ENCODE data around the gene NFATC3.

Gene NFATC3

GRCh38 chr16:68237243-68238028 lies 152.3 kb downstream of the NFATC3 start:
- in situ Hi-C loops (cut with HindIII; ENCODE audit: low sequenced_read_pairs): no loop called here

DNA sequence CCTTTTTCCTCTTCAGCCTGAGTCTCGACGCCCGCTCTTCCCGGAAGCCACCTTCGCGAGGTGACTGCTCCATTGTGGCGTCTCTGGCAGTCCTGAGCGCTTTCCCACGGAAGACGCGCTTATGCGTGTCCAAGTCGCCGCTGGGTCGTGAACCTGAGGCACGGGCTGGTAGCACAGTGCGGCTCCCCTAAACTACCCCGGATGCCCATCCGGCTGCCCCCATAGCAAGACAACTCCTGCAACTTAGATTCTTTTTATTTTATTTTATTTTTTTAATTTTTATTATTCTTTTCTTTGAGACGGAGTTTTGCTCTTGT lies 152.8 kb downstream of the NFATC3 start:
- in situ Hi-C loops (cut with HindIII; ENCODE audit: low sequenced_read_pairs): no loop called here

- in situ Hi-C loops (cut with HindIII; ENCODE audit: low sequenced_read_pairs): no loop called here
These were observed 156.9 kb downstream of the NFATC3 start for GRCh38 chr16:68242085-68242484.

DNA sequence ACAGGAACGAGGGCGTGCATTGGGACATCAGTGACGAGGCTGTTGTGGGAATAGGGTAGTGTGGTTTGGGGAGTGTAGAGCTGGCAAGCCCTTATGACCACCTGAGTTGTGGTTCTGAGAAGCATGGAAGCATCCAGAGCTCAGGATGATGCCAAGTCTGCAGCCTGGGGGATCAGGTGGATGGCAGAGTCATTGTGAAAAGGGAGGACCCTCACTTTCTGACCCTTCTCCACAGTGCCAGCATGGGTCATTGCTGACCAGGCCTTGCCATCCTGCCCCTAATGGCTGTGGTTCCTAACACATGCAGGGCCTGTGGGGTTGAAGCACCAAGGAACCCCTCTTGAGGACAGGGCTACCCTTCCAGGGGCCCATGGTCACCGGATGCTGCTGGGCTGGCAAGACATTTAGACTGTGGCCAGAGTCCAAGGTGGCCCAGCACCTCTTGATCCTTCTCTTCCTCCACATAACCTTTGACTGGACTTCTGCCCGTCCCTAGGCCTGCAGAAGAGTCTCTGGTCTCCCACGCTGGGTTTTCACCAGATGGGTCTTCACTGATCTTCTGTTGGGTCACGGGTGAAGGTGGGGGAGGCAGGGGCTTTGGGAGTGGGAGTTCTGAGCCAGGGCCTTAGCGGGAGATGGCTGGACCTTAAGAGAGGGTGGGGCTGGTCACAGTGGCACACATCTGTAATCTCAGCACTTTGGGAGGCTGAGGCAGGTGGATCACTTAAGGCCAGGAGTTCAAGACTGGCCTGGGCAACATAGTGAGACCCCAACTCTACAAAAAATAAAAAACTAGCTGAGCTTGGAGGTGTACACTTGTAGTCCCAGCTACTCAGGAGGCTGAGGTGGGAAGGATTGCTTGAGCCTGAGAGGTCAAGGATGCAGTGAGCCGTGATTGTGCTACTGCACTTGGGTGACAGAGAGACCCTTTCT lies 158.0 kb downstream of the NFATC3 start:
- in situ Hi-C loops (cut with HindIII; ENCODE audit: low sequenced_read_pairs): no loop called here

GRCh38 chr16:68244481-68244902 lies 159.3 kb downstream of the NFATC3 start:
- in situ Hi-C loops (cut with HindIII; ENCODE audit: low sequenced_read_pairs): no loop called here

GRCh38 chr16:68244903-68245853 lies 160.0 kb downstream of the NFATC3 start, which contains the start of gene PLA2G15:
Gene PLA2G15 (plus strand): TSS chr16:68245373. CDS start chr16:68245427, 54 bp downstream.
- in situ Hi-C loops (cut with HindIII; ENCODE audit: low sequenced_read_pairs): loop anchor here (5.0 kb wide), 1 partner anchor 87 kb away; no protein-coding TSS in a partner anchor

- in situ Hi-C loops (cut with HindIII; ENCODE audit: low sequenced_read_pairs): loop anchor here (5.0 kb wide), 1 partner anchor 86 kb away; no protein-coding TSS in a partner anchor
These were observed 161.0 kb downstream of the NFATC3 start for GRCh38 chr16:68246121-68246520.

DNA sequence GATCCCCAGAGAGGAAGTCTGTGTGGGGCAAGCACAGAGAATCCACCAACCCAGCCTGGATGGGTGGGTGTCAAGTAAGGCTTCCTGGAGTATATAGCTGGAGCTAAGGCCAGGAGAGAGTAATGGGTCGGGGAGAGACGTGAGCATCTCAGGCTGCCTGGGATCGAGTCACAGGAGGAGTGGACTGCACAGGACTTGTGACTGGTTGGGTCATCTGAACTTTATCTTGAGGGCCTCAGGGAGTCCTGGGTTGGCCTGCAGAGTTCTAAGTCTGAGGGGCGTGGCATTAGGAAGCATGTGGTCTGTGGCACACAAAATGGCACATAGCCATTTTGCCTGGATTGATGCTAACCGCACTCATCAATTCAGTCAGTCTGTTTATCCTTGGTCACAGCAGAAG lies 161.5 kb downstream of the NFATC3 start:
- in situ Hi-C loops (cut with HindIII; ENCODE audit: low sequenced_read_pairs): loop anchor here (5.0 kb wide), 1 partner anchor 86 kb away; no protein-coding TSS in a partner anchor

GRCh38 chr16:68247400-68247799 lies 162.2 kb downstream of the NFATC3 start:
- in situ Hi-C loops (cut with HindIII; ENCODE audit: low sequenced_read_pairs): loop anchor here (5.0 kb wide), 1 partner anchor 85 kb away; no protein-coding TSS in a partner anchor

DNA sequence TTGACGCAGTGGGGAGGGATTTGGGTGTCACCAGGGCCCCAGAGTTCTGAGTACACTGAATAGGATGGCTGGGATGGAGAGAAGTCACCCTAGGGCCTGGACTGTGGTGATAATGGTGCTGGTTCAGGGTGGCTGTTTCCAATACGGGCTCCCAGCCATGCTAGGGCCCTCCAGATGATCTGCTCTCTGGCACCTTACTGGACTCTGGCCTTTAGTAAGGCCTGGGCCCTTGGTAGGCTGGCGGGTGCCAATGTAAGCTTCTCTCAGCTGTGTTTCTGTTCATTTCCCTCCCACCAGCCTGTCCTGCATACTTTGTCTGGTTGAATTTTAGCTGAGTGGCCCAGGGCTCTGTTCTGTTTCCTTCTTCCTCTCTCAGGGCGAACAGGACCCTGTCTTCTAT lies 162.8 kb downstream of the NFATC3 start:
- in situ Hi-C loops (cut with HindIII; ENCODE audit: low sequenced_read_pairs): loop anchor here (5.0 kb wide), 1 partner anchor 84 kb away; no protein-coding TSS in a partner anchor

DNA sequence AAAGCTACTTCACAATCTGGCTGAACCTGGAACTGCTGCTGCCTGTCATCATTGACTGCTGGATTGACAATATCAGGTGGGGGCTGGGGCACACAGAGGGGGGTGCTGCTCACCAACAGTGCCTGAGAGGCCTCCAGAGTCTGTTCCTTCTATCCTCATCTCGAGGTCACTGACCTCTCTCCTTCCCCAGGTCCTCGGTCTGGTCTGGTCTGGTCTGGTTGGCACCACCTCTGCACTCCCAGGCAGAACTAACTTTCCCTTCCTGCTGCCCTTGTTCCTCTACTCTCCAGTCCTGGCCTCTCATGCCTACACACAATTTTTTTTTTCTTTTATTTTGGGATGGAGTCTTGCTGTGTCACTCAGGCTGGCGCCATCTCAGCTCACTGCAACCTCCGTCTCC lies 164.2 kb downstream of the NFATC3 start:
- in situ Hi-C loops (cut with HindIII; ENCODE audit: low sequenced_read_pairs): loop anchor here (5.0 kb wide), 1 partner anchor 83 kb away; no protein-coding TSS in a partner anchor

GRCh38 chr16:68250951-68251350 lies 165.8 kb downstream of the NFATC3 start:
- in situ Hi-C loops (cut with HindIII; ENCODE audit: low sequenced_read_pairs): no loop called here

- in situ Hi-C loops (cut with HindIII; ENCODE audit: low sequenced_read_pairs): no loop called here
These were observed 166.7 kb downstream of the NFATC3 start for GRCh38 chr16:68251832-68252231.

DNA sequence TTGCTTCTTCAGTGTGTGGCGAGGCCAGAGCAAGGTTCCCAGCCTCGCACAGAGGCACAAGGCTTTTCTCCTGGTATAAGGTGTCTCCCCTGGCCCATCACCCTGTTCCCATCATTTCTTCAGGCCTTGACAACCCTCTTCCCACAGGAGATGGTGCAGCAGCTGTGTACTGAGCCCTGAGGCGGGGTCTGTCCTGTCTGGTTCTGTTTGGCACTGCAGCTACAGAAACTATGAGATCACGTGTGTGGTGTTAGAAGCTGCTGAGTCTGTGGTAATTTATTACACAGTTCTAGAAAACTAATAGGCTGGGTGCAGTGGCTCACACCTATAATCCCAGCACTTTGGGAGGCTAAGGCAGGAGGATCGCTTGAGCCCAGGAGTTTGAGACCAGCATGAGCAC lies 167.2 kb downstream of the NFATC3 start:
- in situ Hi-C loops (cut with HindIII; ENCODE audit: low sequenced_read_pairs): no loop called here

GRCh38 chr16:68253721-68254120 lies 168.6 kb downstream of the NFATC3 start:
- in situ Hi-C loops (cut with HindIII; ENCODE audit: low sequenced_read_pairs): no loop called here

DNA sequence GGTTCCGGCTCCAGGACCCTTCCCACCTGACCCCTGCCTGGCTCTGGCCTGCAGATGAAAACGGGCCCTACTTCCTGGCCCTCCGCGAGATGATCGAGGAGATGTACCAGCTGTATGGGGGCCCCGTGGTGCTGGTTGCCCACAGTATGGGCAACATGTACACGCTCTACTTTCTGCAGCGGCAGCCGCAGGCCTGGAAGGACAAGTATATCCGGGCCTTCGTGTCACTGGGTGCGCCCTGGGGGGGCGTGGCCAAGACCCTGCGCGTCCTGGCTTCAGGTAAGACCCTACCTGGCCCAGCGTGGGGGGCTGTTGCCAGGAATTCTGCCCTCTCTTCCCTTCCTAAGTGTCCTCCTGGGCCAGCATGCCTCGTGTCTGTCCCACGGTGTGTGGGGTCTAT lies 170.5 kb downstream of the NFATC3 start:
- in situ Hi-C loops (cut with HindIII; ENCODE audit: low sequenced_read_pairs): no loop called here

DNA sequence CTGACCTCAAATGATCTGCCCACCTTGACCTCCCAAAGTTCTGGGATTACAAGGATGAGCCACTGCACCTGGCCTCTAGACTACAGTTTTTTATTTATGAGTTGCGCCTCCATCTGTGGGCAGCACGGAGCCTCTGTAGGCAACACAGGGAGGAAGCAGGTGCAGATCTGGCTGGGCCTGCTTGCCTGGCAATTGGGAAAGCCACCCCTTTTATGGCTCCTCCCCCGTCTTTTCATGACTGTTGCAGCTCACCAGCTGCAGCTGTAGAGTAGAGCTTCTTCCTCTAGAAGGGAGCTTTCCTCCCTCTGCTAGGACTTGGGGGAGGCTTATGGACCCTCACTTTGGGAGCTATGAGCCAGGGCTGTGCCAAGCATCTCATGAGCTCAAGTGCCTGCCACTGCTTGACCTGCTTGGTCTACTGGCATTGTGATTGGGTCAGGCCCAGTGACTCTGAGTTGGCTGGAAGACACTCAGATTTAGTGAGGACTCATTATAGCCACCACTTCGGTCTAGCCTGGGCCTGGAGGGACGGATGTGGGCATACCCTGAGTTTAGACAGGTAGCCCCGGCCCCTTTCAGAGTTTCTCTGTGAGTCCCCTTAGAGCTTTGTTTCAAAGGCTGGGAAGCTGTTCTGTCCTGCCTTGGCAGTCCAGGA lies 172.2 kb downstream of the NFATC3 start:
- in situ Hi-C loops (cut with HindIII; ENCODE audit: low sequenced_read_pairs): no loop called here

DNA sequence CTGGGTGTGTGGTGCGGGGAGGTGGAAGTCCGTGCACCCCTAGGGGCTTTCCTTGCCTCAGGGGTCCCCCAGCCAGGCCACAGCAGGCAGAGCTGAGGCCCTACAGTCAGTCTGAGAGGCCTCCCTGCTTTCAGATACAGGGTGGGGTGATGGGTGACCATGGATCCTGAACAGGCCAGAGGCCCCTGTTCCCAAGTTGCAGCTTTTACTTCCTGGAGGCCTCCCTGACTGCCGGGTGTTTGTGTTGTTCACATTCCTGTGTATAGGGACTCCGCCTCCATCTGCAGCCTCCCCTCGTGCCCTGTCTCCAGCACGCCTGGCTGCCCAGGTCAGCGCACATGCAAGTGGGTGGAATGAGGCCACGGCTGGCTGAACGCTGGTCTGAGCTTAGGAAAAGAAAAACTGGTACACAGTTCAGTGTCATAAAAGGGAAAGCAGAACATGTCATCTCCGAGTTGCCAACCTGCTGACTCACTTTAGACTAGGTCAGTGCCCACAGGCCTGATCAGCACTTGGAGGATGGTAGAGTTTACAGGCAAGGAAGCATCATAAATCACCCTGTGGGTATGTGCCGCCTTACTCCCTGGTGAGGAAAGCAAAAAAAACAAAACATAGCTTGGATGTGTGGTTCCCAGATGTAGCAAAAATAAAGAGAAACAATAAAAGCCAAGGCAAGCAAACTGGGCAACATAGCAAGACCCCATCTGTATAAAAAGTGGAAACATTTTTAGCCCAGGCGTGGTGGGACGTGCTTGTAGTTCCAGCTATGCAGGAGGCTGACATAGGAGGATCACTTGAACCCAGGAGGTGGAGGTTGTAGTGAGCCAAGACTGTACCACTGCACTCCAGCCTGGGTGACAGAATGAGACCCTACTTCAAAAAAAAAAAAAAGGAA lies 173.0 kb downstream of the NFATC3 start:
- in situ Hi-C loops (cut with HindIII; ENCODE audit: low sequenced_read_pairs): no loop called here
